GM12891 (cell line): ENCODE data around the gene DHX34.

ENCODE experiments used
- DNase-seq: peaks from one replicate; pipeline ENCODE4 v3.0.0; 2011; ENCODE audit warnings: low spot score; ENCODE audit not compliant: insufficient read length
- FAIRE-seq: peaks from 2 replicates; lab custom pipeline; 2011; peaks lifted over from hg19 to GRCh38; lab: Jason Lieb, UNC
- PAX5 ChIP-seq: IDR thresholded peaks from 2 replicates; pipeline ENCODE4 v1.6.1; 2011; ENCODE audit warnings: low read length, moderate library complexity, mild to moderate bottlenecking; ENCODE audit not compliant: insufficient read depth, severe bottlenecking
- POLR2A ChIP-seq: IDR thresholded peaks from 2 replicates; pipeline ENCODE4 v1.6.1; 2011; ENCODE audit warnings: low read depth, low read length, control low read depth
- POLR2AphosphoS5 ChIP-seq: IDR thresholded peaks from 2 replicates; pipeline ENCODE4 v1.6.1; 2011; ENCODE audit warnings: low read depth, low read length, control low read depth
- POU2F2 ChIP-seq: IDR thresholded peaks from 2 replicates; pipeline ENCODE4 v1.6.1; 2011; ENCODE audit warnings: low read depth, mild to moderate bottlenecking, control low read depth, low read length, moderate library complexity
- SPI1 ChIP-seq: IDR thresholded peaks from 2 replicates; pipeline ENCODE4 v1.6.1; 2011; ENCODE audit warnings: low read depth, low read length, control low read depth
- TAF1 ChIP-seq: IDR thresholded peaks from 2 replicates; pipeline ENCODE4 v1.6.1; 2011; ENCODE audit warnings: low read depth, low read length, control low read depth

DHX34 gene

GRCh38 chr19:47417746-47418691, 68.9 kb downstream of the DHX34 start:
- TF ChIP-seq POLR2A (no peak), PAX5 (no peak)
- DNase-seq (no peak), FAIRE-seq (no peak)

DNA sequence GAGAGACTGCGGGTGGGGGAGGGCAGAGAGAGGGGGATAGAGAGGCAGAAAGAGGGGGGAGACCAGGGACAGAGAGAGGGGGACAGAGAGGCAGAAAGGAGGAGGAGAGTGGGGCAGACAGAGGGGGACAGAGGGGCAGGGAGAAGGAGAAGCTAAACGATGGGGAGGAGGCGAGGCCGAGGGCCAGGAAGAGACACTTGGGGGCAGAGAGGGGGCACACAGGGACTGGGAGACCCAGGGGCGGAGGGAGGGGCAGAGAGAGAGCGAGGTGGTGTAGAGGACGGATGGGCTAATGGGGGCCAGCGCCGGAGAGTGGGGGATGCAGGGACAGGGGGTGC, 69.5 kb downstream of the DHX34 start:
- TF ChIP-seq SPI1 (no peak), POLR2A (no peak), POU2F2 (no peak), POLR2AphosphoS5 (no peak), TAF1 (no peak)
- FAIRE-seq (no peak), DNase-seq (no peak)

GRCh38 chr19:47419030-47419783, 70.1 kb downstream of the DHX34 start, which contains the start of gene MEIS3:
Gene MEIS3, minus strand, starts transcription at chr19:47419527. Its CDS starts 446 bp downstream, at chr19:47419081.
- TF ChIP-seq POLR2AphosphoS5 (no peak), SPI1 (no peak), TAF1 (no peak), PAX5 (no peak), POU2F2 (no peak), POLR2A (no peak)
- FAIRE-seq = no peak
- DNase-seq = no peak

- FAIRE-seq = no peak
- TF ChIP-seq SPI1 = no peak
Observed at GRCh38 chr19:47419789-47420188, 70.7 kb downstream of the DHX34 start.

DNA sequence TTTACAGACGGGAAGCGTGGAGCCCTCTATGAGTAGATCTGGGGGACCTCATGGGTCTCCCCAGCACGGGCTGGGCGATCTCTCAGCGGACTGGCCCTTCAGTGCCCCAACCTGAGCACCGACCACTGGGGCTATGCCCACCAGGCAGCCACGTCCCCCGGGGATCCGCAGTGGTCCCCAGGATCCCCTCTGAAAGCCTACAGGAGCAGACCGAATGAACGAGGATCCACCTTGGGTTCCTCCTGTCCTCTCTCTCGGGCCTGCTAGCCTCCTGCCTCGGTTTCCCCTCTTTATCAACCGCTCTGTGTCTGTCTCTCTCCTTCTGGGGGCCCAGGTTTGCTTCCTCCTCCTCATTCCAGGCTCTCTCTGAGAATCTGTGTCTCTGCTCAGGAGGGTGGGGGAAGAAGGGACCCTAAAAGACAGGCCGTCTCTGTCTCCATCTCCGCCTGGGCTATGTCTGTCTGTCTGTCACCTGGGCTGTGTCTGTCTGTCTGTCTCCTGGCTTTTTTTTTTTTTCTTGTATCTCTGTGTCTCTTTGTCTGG, 72.2 kb downstream of the DHX34 start:
- no peak for TF ChIP-seq PAX5
- TF ChIP-seq POLR2AphosphoS5 = no peak
- TF ChIP-seq SPI1 = no peak
- TF ChIP-seq POU2F2 = no peak
- TF ChIP-seq TAF1 = no peak
- no peak for TF ChIP-seq POLR2A
- DNase-seq (no peak), FAIRE-seq (no peak)

More at GRCh38 chr19:47419789-47420188, 70.7 kb downstream of the DHX34 start:
- DNase-seq = no peak

- DNase-seq (no peak), FAIRE-seq (no peak)
- TF ChIP-seq POU2F2 (no peak), SPI1 (no peak), POLR2A (no peak), PAX5 (no peak), TAF1 (no peak), POLR2AphosphoS5 (no peak)
Observed at GRCh38 chr19:47421844-47422395, 72.8 kb downstream of the DHX34 start.

- no peak for FAIRE-seq
- DNase-seq = no peak
- no peak for TF ChIP-seq TAF1
- TF ChIP-seq POU2F2 = no peak
- TF ChIP-seq SPI1 = no peak
- no peak for TF ChIP-seq POLR2AphosphoS5
- no peak for TF ChIP-seq PAX5
Observed at GRCh38 chr19:47422417-47423163, 73.5 kb downstream of the DHX34 start.

DNA sequence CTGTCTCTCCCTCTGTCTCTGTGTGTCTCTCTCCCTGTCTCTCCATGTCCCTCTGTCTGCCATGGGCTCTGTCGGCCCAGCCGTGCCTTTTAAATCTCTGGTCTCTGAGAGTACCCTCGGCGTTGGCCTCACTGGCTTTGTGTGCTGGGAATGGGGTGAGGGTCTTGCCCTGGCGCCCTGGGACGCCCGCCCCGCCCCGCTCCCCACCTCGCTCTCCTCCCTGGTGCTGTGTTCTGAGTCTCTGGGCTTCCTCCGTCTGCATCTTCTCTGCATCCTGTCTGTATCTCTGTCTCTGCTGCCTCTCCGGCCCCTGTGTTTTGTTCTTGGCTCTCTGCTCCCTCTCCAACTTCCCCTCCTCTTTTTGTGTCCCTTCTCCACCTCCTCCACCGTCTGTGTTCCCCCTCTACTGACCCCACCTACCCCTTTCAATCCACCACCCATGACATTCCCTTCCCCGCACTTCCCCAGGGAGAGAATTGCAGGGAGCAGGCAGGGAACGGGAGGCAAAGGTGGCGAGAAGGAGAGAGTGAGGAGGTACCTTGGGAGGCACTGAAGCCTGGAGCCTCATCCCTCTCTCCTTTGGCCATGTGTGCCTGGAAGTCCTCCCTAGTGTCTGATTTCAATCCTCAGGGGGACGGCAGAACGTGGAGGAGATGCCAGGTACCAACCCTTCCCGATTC, 74.2 kb downstream of the DHX34 start:
- no peak for DNase-seq
- FAIRE-seq = no peak
- TF ChIP-seq PAX5 = no peak
- no peak for TF ChIP-seq POLR2AphosphoS5
- no peak for TF ChIP-seq SPI1
- no peak for TF ChIP-seq TAF1
- no peak for TF ChIP-seq POLR2A
- TF ChIP-seq POU2F2 = no peak
